Stimulated activated CD8-positive, alpha-beta memory T cell treated with anti-CD3 and anti-CD28 coated beads, Interleukin-4, amount 100 ng/mL, for 1 hour (primary cell): ENCODE data around the gene SMAP2.
"Not testable (repeated sequence)": the region's sequence is repeated elsewhere in the genome, so short reads cannot be mapped to it uniquely, and the experiment has no call there.

Experiments
- DNase-seq, 2 donors: peaks; one replicate each; pipeline ENCODE4 v3.0.0-alpha.2; 2020; ENCODE audit warnings: low read depth in 2 of 2, low spot score in 1 of 2

The SMAP2 gene

GRCh38 chr1:40371707-40372258, 1.7 kb upstream of the SMAP2 start:
- DNase-seq = no peak

- no peak for DNase-seq
These were observed 737 bp upstream of the SMAP2 start for GRCh38 chr1:40372658-40373322.

GRCh38 chr1:40377512-40377911, 4.0 kb downstream of the SMAP2 start:
- DNase-seq = no peak

- no peak for DNase-seq
These were observed 6.4 kb downstream of the SMAP2 start for GRCh38 chr1:40379785-40380452.

- no peak for DNase-seq
These were observed 7.3 kb downstream of the SMAP2 start for GRCh38 chr1:40380817-40381216.

- DNase-seq = no peak
These were observed 8.0 kb downstream of the SMAP2 start for GRCh38 chr1:40381268-40382107.

- DNase-seq = no peak
These were observed 8.6 kb downstream of the SMAP2 start for GRCh38 chr1:40382108-40382460.

- no peak for DNase-seq
These were observed 9.1 kb downstream of the SMAP2 start for GRCh38 chr1:40382601-40383000.

- no peak for DNase-seq
These were observed 9.6 kb downstream of the SMAP2 start for GRCh38 chr1:40383095-40383487.

GRCh38 chr1:40383488-40384412, 10.2 kb downstream of the SMAP2 start:
- DNase-seq = no peak

- no peak for DNase-seq
These were observed 10.9 kb downstream of the SMAP2 start for GRCh38 chr1:40384413-40384762.

- DNase-seq = no peak
These were observed 11.4 kb downstream of the SMAP2 start for GRCh38 chr1:40384887-40385286.

- DNase-seq = peak in 1 of 2 donors; percentile 29
These were observed 12.2 kb downstream of the SMAP2 start for GRCh38 chr1:40385437-40386358.

GRCh38 chr1:40386359-40386723, 12.8 kb downstream of the SMAP2 start:
- no peak for DNase-seq

- no peak for DNase-seq
These were observed 13.3 kb downstream of the SMAP2 start for GRCh38 chr1:40386796-40387195.

- DNase-seq = not testable (repeated sequence)
These were observed 14.1 kb downstream of the SMAP2 start for GRCh38 chr1:40387381-40388306.

GRCh38 chr1:40388456-40389321, 15.2 kb downstream of the SMAP2 start:
- DNase-seq = not testable (repeated sequence)

GRCh38 chr1:40389322-40389803, 15.8 kb downstream of the SMAP2 start:
- DNase-seq = no peak
